ENCODE results near the gene ADGRF3. TPM values are rescaled to one million over a fixed set of nuclear protein-coding genes. Genes with fewer than 3 reads are reported as not detected.
"Not testable (repeated sequence)": the region's sequence is repeated elsewhere in the genome, so short reads cannot be mapped to it uniquely, and the experiment has no call there.

ADGRF3 gene
- total and polyA plus RNA-seq, 5 experiments from 2014 or later = 0.09 to 1.5 (median 1.2) TPM

DNA sequence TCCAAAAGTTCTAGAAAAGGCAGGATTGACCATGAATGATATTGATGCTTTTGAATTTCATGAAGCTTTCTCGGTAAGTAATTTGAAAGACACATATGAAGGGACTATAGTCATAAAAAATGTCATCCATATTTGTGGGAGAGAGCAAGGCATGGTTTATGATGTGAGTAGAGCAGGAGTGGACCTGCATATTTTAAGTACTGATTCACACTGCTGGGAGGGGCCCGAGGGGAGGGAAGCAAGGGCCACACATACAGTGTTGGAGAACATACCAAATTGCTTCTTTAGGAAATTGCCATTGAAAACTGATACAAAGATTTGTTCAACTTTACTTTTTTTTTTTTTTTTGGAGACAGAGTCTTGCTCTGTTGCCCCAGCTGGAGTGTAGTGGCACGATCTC, 62.5 kb downstream of the ADGRF3 start:
- POLR2A ChIA-PET = interaction anchor here (1.9 kb wide), 1 partner anchor 16 kb away, joined by 6 read pairs; no protein-coding TSS in a partner anchor
- H3K27me3 Mint-ChIP-seq = no peaks in the 10 kb centered on the region

DNA sequence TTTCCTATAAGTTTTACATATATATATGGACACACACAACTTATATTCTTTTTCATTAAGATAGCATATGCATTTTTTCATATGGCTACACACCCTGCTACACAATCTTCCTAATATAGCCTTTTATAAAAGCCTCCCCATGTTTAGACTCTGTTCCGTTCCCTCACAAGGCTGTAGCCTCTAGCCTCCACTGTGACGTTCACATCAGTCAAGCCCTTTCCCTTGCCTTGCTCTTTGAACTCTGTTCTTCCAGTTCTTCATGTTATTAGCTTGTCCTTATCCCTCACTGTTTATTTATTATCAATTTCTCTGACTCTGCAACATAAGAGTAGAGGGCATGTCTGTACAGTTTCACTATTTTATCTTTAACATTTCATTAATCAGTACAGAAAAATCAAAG, 63.0 kb downstream of the ADGRF3 start:
- H3K36me3 Mint-ChIP-seq = peaks cover 6 to 78% (median 37%) of the 10 kb centered on the region in 3 donors
- no peaks in the 10 kb centered on the region for H3K9me3 Mint-ChIP-seq
- POLR2A ChIA-PET = interaction anchor here (1.9 kb wide), 1 partner anchor 16 kb away, joined by 6 read pairs; no protein-coding TSS in a partner anchor
- H3K27ac Mint-ChIP-seq = peak overlapping the region in 1 of 10 donors; percentile 22
- no peaks in the 10 kb centered on the region for H3K27me3 Mint-ChIP-seq
- peaks cover 0 to 1% (median 0%) of the 10 kb centered on the region in 4 donors for H3K4me1 Mint-ChIP-seq
- H3K4me3 Mint-ChIP-seq = no peak overlapping the region
- no peak for ATAC-seq
- DNase-seq = no peak

More for the DNA sequence above, 62.5 kb downstream of the ADGRF3 start:
- no peak overlapping the region for H3K4me3 Mint-ChIP-seq
- H3K4me1 Mint-ChIP-seq = peaks cover 0 to 1% (median 0%) of the 10 kb centered on the region in 4 donors
- H3K9me3 Mint-ChIP-seq = no peaks in the 10 kb centered on the region
- H3K27ac Mint-ChIP-seq = no peak overlapping the region
- no peak for ATAC-seq
- DNase-seq = no peak
- H3K36me3 Mint-ChIP-seq = peaks cover 6 to 73% (median 32%) of the 10 kb centered on the region in 3 donors

DNA sequence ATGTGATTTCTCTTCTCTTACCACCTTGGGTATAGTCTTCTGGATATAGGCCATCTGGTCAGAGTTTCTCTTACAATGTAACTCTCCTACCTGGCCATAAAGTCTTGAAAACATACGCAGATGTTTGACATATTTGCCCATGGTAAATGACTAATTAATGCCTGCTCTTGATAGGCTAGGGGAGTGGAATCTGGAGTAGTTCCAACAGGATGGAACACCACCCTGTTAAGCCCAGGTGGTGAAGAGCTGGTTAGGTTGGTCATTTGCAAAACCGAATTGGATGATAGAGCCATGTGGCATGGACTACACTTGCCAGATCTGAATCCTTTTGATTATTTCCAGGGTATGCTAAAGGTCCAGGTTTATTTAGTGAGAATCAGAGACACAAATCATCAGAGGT, 65.4 kb downstream of the ADGRF3 start:
- no peaks in the 10 kb centered on the region for H3K9me3 Mint-ChIP-seq
- POLR2A ChIA-PET = no interaction called here
- H3K4me1 Mint-ChIP-seq = peaks cover 0 to 1% (median 0%) of the 10 kb centered on the region in 4 donors
- no peak overlapping the region for H3K4me3 Mint-ChIP-seq
- H3K36me3 Mint-ChIP-seq = peaks cover 6 to 85% (median 36%) of the 10 kb centered on the region in 3 donors
- ATAC-seq (no peak), DNase-seq (no peak)
- no peaks in the 10 kb centered on the region for H3K27me3 Mint-ChIP-seq
- H3K27ac Mint-ChIP-seq = peak overlapping the region in 1 of 10 donors; percentile 19

DNA sequence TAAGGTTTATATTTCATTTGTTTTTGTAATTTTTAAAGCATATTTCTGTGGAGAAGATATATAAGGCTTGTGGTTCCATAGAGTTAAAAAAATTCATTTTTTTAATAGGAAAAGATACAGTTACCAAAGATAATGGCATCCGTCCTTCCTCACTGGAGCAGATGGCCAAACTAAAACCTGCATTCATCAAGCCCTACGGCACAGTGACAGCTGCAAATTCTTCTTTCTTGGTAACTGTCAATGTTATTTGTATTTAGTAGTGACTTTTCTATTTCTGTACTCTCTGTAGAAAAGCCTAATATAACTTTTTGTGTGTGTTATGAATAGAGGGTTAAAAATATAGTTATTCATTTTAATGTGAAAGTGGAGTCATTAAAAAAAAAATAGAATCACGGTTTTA, 66.7 kb downstream of the ADGRF3 start:
- Mint-ChIP-seq H3K4me3 (no peak overlapping the region), H3K9me3 (no peaks in the 10 kb centered on the region), H3K36me3 (peaks cover 6 to 88% (median 32%) of the 10 kb centered on the region in 3 donors), H3K27me3 (no peaks in the 10 kb centered on the region), H3K4me1 (peaks cover 0 to 1% (median 0%) of the 10 kb centered on the region in 4 donors), H3K27ac (no peak overlapping the region)
- POLR2A ChIA-PET = no interaction called here
- no peak for ATAC-seq
- DNase-seq = no peak

DNA sequence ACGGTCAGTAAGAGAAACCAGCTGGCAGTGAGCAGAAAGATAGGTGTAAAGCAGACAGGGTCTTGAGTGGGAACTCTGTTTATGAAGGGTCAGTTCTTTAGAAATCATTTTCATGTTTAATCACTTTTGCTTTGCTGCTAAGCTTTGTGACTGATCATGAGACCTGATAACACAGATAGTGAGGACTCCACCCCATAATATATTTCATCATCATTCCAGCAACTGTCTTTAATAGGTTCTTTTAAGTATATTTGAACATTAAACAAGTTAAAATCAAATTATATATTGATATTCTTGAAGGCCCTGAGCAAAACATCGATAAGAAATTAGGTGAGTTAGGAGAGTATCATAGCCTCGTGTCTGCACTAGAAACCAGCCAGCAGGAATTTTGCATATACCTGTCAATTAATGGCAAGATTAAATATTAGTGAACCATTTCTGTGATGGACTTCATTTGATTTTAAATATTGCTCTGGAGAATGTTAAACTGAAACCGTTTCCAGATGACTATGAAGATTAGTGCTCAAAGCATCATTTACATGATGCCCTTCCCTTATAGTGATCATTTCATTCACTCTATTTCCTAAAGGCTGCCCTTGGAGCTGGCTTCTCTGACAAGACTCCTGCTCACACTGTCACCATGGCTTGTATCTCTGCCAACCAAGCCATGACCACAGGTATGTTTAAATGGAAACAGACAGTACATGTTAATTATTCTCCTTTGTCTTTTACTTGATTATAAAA, 69.9 kb downstream of the ADGRF3 start:
- ATAC-seq = no peak
- Mint-ChIP-seq H3K4me1 (peaks cover 0 to 2% (median under 1%) of the 10 kb centered on the region in 4 donors), H3K36me3 (peaks cover 0 to 84% (median 18%) of the 10 kb centered on the region in 3 donors), H3K4me3 (no peak overlapping the region), H3K27ac (peak overlapping the region in 1 of 10 donors; percentile 47), H3K9me3 (no peaks in the 10 kb centered on the region), H3K27me3 (no peaks in the 10 kb centered on the region)
- DNase-seq = no peak
- POLR2A ChIA-PET = no interaction called here

DNA sequence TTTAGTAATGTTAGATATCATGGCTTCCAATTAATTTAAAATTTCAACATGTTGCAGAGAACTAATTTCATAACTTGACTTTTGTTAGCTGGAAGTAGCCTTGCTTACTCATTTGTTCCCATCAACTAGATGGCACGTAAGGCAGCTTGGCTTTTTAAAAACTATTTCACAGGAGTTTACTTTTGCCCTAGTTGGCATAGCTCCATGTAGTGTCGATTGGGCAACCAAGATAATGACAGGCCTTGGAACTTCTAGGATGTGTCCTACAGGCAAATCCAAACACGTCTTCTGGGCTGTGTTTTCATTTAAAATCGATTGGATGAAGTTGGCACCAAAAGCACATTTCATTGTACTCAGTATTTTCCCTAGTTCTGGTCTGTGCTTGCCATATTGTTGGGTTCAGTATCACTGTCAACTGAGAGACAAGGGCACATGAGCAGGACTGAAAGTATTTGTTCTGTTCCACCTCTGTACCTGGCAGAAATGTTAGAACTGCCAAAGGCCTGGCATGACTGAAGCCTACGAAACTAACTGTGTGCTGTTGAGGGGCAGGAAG, 72.5 kb downstream of the ADGRF3 start:
- no peak overlapping the region for H3K27ac Mint-ChIP-seq
- no peaks in the 10 kb centered on the region for H3K9me3 Mint-ChIP-seq
- peaks cover 0 to 76% (median 9%) of the 10 kb centered on the region in 3 donors for H3K36me3 Mint-ChIP-seq
- peaks cover 0 to 2% (median under 1%) of the 10 kb centered on the region in 4 donors for H3K4me1 Mint-ChIP-seq
- POLR2A ChIA-PET = interaction anchor here (0.6 kb wide), 1 partner anchor 13 kb away, joined by 6 read pairs; no protein-coding TSS in a partner anchor
- ATAC-seq (no peak), DNase-seq (no peak)
- H3K27me3 Mint-ChIP-seq = no peaks in the 10 kb centered on the region
- H3K4me3 Mint-ChIP-seq = no peak overlapping the region

DNA sequence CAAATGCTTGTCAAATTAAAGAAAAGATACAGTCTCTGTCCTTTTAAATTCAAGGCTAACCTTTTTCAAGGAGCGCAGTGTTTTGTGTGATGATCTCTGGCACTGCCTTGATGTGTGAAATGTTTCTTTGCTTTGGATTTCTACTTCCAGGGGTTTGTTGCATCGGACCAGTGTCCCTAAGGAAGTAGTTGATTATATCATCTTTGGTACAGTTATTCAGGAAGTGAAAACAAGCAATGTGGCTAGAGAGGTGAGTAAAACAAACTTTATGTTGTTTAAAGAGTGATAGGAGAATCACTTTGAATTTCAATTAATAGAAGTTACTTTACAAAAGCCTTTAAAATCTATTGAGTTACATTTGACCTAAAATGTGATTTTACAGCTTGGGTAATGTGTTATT, 73.1 kb downstream of the ADGRF3 start:
- Mint-ChIP-seq H3K27ac (peak overlapping the region in 1 of 10 donors; percentile 47), H3K36me3 (peaks cover 0 to 72% (median 3%) of the 10 kb centered on the region in 3 donors)
- DNase-seq = no peak

DNA sequence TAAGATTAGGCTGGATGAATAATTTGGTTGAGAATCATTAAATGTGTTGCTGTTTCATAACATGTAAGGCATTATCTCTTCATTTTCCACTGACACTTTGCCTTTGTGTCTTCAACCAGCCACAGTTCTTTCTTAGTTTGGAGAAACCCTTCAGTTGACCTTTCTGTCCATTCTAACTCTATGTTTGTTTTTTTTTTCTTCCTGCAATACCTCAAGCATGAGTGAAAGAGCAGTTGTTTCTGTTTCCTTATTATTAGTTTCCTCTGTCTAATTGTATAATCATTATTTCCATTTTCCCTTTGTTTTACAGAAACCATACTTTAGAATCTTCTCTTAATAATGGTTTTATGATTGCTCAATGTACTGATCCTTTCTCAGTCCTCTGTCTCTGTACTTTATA, 76.2 kb downstream of the ADGRF3 start:
- no peaks in the 10 kb centered on the region for H3K27me3 Mint-ChIP-seq
- peaks cover 0 to 57% (median 2%) of the 10 kb centered on the region in 3 donors for H3K36me3 Mint-ChIP-seq
- POLR2A ChIA-PET = no interaction called here
- no peak overlapping the region for H3K4me3 Mint-ChIP-seq
- H3K9me3 Mint-ChIP-seq = no peaks in the 10 kb centered on the region
- DNase-seq = no peak
- no peak overlapping the region for H3K27ac Mint-ChIP-seq
- ATAC-seq = no peak
- peaks cover 0 to 2% (median under 1%) of the 10 kb centered on the region in 4 donors for H3K4me1 Mint-ChIP-seq

More for the DNA sequence above, 73.1 kb downstream of the ADGRF3 start:
- no peak for ATAC-seq
- Mint-ChIP-seq H3K27me3 (no peaks in the 10 kb centered on the region), H3K4me3 (no peak overlapping the region), H3K9me3 (no peaks in the 10 kb centered on the region), H3K4me1 (peaks cover 0 to 2% (median under 1%) of the 10 kb centered on the region in 4 donors)
- POLR2A ChIA-PET = interaction anchor here (0.6 kb wide), 1 partner anchor 12 kb away, joined by 6 read pairs; no protein-coding TSS in a partner anchor

DNA sequence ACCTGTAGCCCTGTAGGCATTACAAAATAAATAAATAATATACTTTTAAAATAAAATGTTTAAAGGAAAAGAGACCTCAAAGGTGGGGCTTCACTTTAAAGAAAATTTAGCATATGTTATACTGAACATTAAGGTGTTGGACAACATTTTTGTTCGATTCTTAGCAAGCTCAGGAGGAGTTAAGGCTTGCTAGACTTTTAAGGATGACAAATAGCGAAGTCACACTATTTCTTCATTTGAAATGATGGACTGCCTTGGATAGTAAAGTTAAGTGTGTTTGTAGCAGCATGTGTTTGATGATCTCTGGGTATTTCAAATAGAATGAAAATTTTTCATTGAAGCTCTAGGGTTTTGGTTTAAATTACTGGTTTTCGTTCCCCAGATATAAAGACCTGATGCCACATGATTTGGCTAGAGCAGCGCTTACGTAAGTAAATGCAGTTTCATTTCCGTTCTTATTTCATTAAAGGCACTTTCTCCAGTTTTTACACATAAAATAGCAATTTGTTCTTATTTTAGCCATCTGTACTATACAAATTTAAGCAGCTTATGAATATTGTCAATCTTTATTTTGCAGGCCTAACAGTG, 76.9 kb downstream of the ADGRF3 start:
- H3K9me3 Mint-ChIP-seq = no peaks in the 10 kb centered on the region
- no peaks in the 10 kb centered on the region for H3K27me3 Mint-ChIP-seq
- POLR2A ChIA-PET = no interaction called here
- ATAC-seq (no peak), DNase-seq (no peak)
- peaks cover 0 to 2% (median under 1%) of the 10 kb centered on the region in 4 donors for H3K4me1 Mint-ChIP-seq
- no peak overlapping the region for H3K4me3 Mint-ChIP-seq
- H3K36me3 Mint-ChIP-seq = peaks cover 0 to 58% (median 2%) of the 10 kb centered on the region in 3 donors
- H3K27ac Mint-ChIP-seq = no peak overlapping the region

DNA sequence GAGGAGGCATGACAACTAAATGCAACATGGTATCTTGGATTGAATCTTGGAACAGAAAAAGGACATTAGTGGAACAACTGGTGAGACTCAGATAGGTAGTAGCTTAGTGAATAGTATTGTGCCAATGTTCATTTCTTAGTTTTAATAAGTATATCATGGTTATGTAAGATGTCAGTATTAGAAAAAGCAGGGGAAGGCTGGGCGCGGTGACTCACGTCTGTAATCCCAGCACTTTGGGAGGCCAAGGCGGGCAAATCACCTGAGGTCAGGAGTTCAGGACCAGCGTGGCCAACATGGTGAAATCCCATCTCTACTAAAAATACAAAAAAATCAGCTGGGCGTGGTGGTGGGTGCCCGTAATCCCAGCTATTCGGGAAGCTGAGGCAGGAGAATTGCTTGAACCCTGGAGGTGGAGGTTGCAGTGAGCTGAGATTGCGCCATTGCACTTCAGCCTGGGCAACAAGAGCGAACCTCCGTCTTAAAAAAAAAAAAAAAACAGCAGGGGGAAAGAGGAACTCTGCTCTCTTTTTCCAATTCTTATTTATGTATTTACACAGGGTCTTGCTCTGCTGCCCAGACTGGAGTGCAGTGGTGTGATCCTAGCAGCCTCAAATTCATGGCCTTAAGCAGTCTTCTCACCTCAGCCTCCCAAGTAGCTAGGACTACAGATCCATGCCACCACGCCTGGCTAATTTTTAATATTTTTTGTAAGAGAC, 77.8 kb downstream of the ADGRF3 start:
- Mint-ChIP-seq H3K27ac (peak overlapping the region in 1 of 10 donors; percentile 18), H3K36me3 (peaks cover 0 to 58% (median 2%) of the 10 kb centered on the region in 3 donors)
- H3K4me1 Mint-ChIP-seq, DNase-seq, POLR2A ChIA-PET, ATAC-seq, H3K9me3 Mint-ChIP-seq, H3K4me3 Mint-ChIP-seq, H3K27me3 Mint-ChIP-seq: not testable (repeated sequence)

DNA sequence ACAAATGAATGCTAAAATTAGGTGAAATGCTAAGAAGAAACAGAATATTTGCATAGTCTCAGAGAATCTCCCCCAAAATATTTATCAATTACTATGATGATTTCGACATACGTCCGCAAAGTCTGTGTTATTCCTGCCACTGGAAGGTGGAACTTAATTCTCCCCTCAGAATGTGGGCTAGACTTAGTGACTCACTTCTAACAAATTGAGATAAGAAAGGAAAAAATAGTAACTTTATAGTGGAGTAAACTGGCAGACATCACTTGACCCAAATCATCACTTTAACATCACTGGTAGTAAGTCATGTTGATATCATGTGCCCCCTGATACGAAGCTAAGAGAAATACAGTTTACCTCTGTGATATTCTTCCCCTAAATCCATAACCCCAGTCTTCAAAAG, 78.4 kb downstream of the ADGRF3 start:
- H3K27me3 Mint-ChIP-seq = no peaks in the 10 kb centered on the region
- ATAC-seq (no peak), DNase-seq (no peak)
- no peak overlapping the region for H3K4me3 Mint-ChIP-seq
- H3K36me3 Mint-ChIP-seq = peaks cover 0 to 59% (median 0%) of the 10 kb centered on the region in 3 donors
- peaks cover 0 to 2% (median 0%) of the 10 kb centered on the region in 4 donors for H3K4me1 Mint-ChIP-seq
- POLR2A ChIA-PET = no interaction called here
- H3K27ac Mint-ChIP-seq = peak overlapping the region in 1 of 10 donors; percentile 18
- no peaks in the 10 kb centered on the region for H3K9me3 Mint-ChIP-seq

DNA sequence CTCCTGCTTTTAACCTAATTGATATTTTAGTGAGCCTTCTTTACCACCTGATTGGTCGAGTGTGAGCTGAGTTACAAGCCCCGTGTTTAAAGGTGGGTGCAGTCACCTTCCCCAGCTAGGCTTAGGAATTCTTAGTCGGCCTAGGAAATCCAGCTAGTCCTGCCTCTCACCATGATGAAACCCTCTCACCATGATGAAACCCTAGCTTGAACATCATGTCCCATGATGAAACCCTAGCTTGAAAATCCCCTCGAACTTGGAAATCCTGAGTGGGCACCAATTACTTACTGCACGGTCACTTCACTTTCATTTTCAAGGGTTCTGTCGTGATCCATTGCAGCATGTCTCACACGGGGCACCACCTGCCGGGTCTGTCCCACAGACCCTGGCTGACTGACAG, 87.8 kb downstream of the ADGRF3 start:
- H3K27me3 Mint-ChIP-seq, ATAC-seq, H3K4me3 Mint-ChIP-seq, H3K4me1 Mint-ChIP-seq, POLR2A ChIA-PET, H3K27ac Mint-ChIP-seq, H3K9me3 Mint-ChIP-seq, DNase-seq: not testable (repeated sequence)
- H3K36me3 Mint-ChIP-seq = peaks cover 0 to 57% (median 7%) of the 10 kb centered on the region in 3 donors

Data from naive thymus-derived CD8-positive, alpha-beta T cell (primary cell).